ENCODE data around the gene ARIH2.

Gene ARIH2

DNA sequence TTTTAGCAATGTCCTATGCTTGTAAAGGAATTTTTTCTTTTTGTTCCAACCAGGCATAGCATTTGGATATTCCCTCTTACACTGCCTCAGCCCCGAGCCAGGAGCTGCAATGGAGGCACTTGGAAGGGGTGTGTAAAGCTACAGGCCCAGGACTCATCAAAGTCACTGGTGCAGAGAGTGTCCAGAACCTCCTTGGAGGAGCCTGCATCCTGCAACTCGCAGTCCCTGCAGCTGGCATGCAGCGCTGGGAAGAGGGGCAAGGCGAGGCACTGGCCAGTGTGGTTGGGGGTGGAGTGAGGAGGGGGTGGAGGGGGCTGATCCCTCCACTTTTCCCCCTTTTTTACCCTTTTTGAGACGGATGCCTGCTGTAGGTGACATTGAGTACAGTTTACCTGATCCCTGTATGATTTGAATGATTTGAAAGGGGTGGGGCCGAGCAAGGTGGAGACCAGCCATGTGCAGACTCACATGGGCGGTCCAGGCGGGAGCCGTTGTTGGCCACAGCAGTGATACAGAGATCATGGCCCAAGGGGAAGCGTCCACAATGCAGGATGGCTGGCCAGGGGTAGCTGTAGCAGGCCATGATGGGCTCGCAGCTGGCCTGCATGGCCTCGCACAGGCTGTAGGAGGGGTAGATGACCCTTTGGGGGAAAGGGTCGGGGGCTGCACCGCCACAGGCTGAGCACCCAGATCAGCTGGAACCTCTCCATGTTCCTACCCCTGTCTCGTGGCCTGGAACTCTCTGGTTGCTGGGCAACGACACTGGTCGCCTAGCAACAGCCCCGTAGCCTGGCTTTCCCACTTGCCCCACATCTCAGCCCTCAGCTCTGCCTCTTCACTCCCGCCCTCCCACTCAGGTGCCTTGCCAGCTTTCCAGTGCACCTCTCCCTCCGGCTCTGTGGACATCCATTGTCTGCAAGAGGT is 79.3 kb downstream of the ARIH2 start:
- H3K9ac ChIP-seq (ENCODE audit: low read length), result no peak overlapping the region
- TF ChIP-seq EZH2phosphoT487 (IDR thresholded peaks at IDR 0.05; ENCODE audit: low read depth), result no peak
- TF ChIP-seq, protein P1, sequence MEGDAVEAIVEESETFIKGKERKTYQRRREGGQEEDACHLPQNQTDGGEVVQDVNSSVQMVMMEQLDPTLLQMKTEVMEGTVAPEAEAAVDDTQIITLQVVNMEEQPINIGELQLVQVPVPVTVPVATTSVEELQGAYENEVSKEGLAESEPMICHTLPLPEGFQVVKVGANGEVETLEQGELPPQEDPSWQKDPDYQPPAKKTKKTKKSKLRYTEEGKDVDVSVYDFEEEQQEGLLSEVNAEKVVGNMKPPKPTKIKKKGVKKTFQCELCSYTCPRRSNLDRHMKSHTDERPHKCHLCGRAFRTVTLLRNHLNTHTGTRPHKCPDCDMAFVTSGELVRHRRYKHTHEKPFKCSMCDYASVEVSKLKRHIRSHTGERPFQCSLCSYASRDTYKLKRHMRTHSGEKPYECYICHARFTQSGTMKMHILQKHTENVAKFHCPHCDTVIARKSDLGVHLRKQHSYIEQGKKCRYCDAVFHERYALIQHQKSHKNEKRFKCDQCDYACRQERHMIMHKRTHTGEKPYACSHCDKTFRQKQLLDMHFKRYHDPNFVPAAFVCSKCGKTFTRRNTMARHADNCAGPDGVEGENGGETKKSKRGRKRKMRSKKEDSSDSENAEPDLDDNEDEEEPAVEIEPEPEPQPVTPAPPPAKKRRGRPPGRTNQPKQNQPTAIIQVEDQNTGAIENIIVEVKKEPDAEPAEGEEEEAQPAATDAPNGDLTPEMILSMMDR (IDR thresholded peaks at IDR 0.05; ENCODE audit: low read depth, low read length), result no peak
- H3K27me3 ChIP-seq (ENCODE audit: low read depth, low read length), result no peaks in the 10 kb centered on the region
- H3K4me1 ChIP-seq (ENCODE audit: low read length), result no peaks in the 10 kb centered on the region
- no peak overlapping the region for H3K4me2 ChIP-seq (ENCODE audit: low read length)
- no peaks in the 10 kb centered on the region for H3K9me3 ChIP-seq (ENCODE audit: insufficient read depth, low read length)
- H3K36me3 ChIP-seq (replicated peaks; ENCODE audit: low read depth, low read length), result peaks cover 10% of the 10 kb centered on the region
- no peaks in the 10 kb centered on the region for H3K79me2 ChIP-seq (ENCODE audit: low read length)
- no peak overlapping the region for H3K4me3 ChIP-seq (ENCODE audit: low read length)
- no peak overlapping the region for H2AFZ ChIP-seq (ENCODE audit: low read depth, low read length)
- H3K27ac ChIP-seq (ENCODE audit: low read length), result no peak overlapping the region
- H4K20me1 ChIP-seq (ENCODE audit: insufficient read depth, low read length), result 0 out of 2 replicates have a peak, but pooled peaks cover 4% of the 10 kb centered on the region

DNA sequence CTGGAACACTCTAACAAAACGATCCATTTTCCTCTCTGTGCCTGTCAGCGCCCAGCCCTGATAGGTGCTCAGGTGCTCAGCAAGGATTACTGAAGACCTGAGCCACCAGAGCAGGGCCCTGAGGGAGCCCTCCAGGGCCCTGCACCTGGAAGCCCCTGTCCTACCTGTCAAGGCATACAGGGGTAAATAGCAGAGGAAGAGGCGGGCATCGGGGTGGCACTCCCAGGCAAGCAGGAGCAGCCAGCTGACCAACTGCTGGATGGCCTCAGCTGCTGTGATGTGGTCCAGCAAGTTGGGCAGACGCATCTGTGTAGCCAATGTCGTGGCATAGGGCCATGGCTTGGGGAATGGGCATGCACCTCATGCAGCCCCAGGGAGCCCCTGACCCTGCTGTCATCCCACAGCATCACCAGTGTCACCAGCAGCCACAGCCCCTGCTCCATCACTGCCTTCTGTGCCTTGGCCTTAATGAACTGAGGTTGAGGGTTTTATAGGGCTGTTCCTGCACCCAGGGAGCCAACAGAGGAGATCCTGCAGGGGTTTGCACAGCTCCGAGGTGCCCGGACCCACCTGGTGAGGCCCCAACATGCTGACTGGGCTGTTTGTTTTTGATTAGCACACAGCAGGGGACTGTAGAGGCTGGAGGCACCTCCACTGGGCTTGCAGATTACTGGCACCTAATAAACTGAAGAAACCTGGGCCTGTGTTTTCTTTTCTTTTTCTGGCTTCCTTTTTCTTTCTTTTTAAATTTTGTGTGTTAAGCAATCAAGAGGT is 80.6 kb downstream of the ARIH2 start:
- Histone ChIP-seq H3K9ac (ENCODE audit: low read length) (no peak overlapping the region), H3K27ac (ENCODE audit: low read length) (no peak overlapping the region)

DNA sequence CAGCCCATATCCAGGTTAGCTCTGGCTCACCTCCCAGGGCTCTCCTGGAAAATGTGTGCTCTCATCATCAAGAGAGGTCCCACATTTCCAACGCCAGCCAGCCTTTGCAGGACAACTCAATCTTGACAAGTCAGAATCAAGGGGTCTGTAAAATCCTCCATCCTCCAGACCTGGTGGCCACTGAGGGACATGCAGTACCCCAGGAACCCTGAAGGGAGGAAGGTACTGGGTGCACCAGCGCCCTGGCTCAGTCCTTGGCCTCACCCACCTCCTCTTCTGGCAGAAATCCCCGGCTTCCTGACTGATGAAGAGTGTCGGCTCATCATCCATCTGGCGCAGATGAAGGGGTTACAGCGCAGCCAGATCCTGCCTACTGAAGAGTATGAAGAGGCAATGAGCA is 82.5 kb downstream of the ARIH2 start:
- Histone ChIP-seq H3K4me3 (ENCODE audit: low read length) (no peak overlapping the region), H3K9me3 (ENCODE audit: insufficient read depth, low read length) (no peaks in the 10 kb centered on the region), H4K20me1 (ENCODE audit: insufficient read depth, low read length) (0 out of 2 replicates have a peak, but pooled peaks cover 4% of the 10 kb centered on the region), H3K79me2 (ENCODE audit: low read length) (no peaks in the 10 kb centered on the region), H3K9ac (ENCODE audit: low read length) (no peak overlapping the region), H3K27ac (ENCODE audit: low read length) (no peak overlapping the region), H3K36me3 (replicated peaks; ENCODE audit: low read depth, low read length) (no peaks in the 10 kb centered on the region), H3K4me1 (ENCODE audit: low read length) (peaks cover 2% of the 10 kb centered on the region), H2AFZ (ENCODE audit: low read depth, low read length) (no peak overlapping the region), H3K27me3 (ENCODE audit: low read depth, low read length) (no peaks in the 10 kb centered on the region), H3K4me2 (ENCODE audit: low read length) (no peak overlapping the region)
- no peak for TF ChIP-seq EZH2phosphoT487 (IDR thresholded peaks at IDR 0.05; ENCODE audit: low read depth)
- TF ChIP-seq, protein P1 (IDR thresholded peaks at IDR 0.05; ENCODE audit: low read depth, low read length), result no peak

More for the DNA sequence above, 80.6 kb downstream of the ARIH2 start:
- H3K27me3 ChIP-seq (ENCODE audit: low read depth, low read length), result no peaks in the 10 kb centered on the region
- TF ChIP-seq, protein P1 (IDR thresholded peaks at IDR 0.05; ENCODE audit: low read depth, low read length), result no peak
- TF ChIP-seq EZH2phosphoT487 (IDR thresholded peaks at IDR 0.05; ENCODE audit: low read depth), result no peak
- H4K20me1 ChIP-seq (ENCODE audit: insufficient read depth, low read length), result 0 out of 2 replicates have a peak, but pooled peaks cover 4% of the 10 kb centered on the region
- no peaks in the 10 kb centered on the region for H3K9me3 ChIP-seq (ENCODE audit: insufficient read depth, low read length)
- H3K79me2 ChIP-seq (ENCODE audit: low read length), result no peaks in the 10 kb centered on the region
- H3K4me3 ChIP-seq (ENCODE audit: low read length), result no peak overlapping the region
- H3K36me3 ChIP-seq (replicated peaks; ENCODE audit: low read depth, low read length), result peaks cover 6% of the 10 kb centered on the region
- H3K4me2 ChIP-seq (ENCODE audit: low read length), result no peak overlapping the region
- H3K4me1 ChIP-seq (ENCODE audit: low read length), result no peaks in the 10 kb centered on the region
- no peak overlapping the region for H2AFZ ChIP-seq (ENCODE audit: low read depth, low read length)
